NCI-H345 treated with DMSO at 0.1 percent for 48 hours (cell line): ENCODE data around the gene CD209.
"Not testable (repeated sequence)": the region's sequence is repeated elsewhere in the genome, so short reads cannot be mapped to it uniquely, and the experiment has no call there.

Experiments used
- DNase-seq: peaks from one replicate; lab custom pipeline; 2025; ENCODE audit not compliant: unreplicated experiment; lab: John Stamatoyannopoulos, UW

Gene CD209

GRCh38 chr19:7769171-7769570, 21.8 kb upstream of the CD209 start:
- DNase-seq = no peak

- no peak for DNase-seq
These were observed 20.2 kb upstream of the CD209 start for GRCh38 chr19:7767487-7767886.

- no peak for DNase-seq
These were observed 19.2 kb upstream of the CD209 start for GRCh38 chr19:7766535-7766934.

GRCh38 chr19:7765043-7765442, 17.7 kb upstream of the CD209 start:
- DNase-seq = not testable (repeated sequence)

GRCh38 chr19:7764157-7764556, 16.8 kb upstream of the CD209 start:
- not testable (repeated sequence) for DNase-seq

- DNase-seq = no peak
These were observed 16.4 kb upstream of the CD209 start for GRCh38 chr19:7763696-7764095.

GRCh38 chr19:7762719-7763293, 15.5 kb upstream of the CD209 start, which contains the start of gene CLEC4M:
Gene CLEC4M (plus strand): TSS chr19:7763243. CDS start chr19:7763267, 24 bp downstream.
- DNase-seq = no peak

GRCh38 chr19:7759156-7759555, 11.8 kb upstream of the CD209 start:
- no peak for DNase-seq

- no peak for DNase-seq
These were observed 10.0 kb upstream of the CD209 start for GRCh38 chr19:7757358-7757757.

- no peak for DNase-seq
These were observed 8.9 kb upstream of the CD209 start for GRCh38 chr19:7756258-7756657.

GRCh38 chr19:7751157-7751783, 3.9 kb upstream of the CD209 start:
- no peak for DNase-seq

GRCh38 chr19:7748756-7749155, 1.4 kb upstream of the CD209 start:
- DNase-seq = no peak

GRCh38 chr19:7748171-7748570, 837 bp upstream of the CD209 start:
- no peak for DNase-seq

- DNase-seq = not testable (repeated sequence)
These were observed 1.0 kb downstream of the CD209 start for GRCh38 chr19:7746306-7746705.

- no peak for DNase-seq
These were observed 2.3 kb downstream of the CD209 start for GRCh38 chr19:7744871-7745650.

GRCh38 chr19:7744199-7744786, 3.0 kb downstream of the CD209 start:
- no peak for DNase-seq

GRCh38 chr19:7743425-7743841, 3.9 kb downstream of the CD209 start:
- no peak for DNase-seq

- DNase-seq = no peak
These were observed 4.3 kb downstream of the CD209 start for GRCh38 chr19:7742991-7743390.

GRCh38 chr19:7742575-7742974, 4.8 kb downstream of the CD209 start:
- DNase-seq = no peak

GRCh38 chr19:7740682-7741054, 6.7 kb downstream of the CD209 start:
- no peak for DNase-seq

- no peak for DNase-seq
These were observed 7.3 kb downstream of the CD209 start for GRCh38 chr19:7739801-7740681.
